ENCODE results near the gene KCNT2. TPM values are rescaled to one million over a fixed set of nuclear protein-coding genes. Genes with fewer than 3 reads are reported as not detected.

KCNT2 gene
- total RNA-seq, 2 donors from 2014 or later: 1.1 TPM; not detected in 1

DNA sequence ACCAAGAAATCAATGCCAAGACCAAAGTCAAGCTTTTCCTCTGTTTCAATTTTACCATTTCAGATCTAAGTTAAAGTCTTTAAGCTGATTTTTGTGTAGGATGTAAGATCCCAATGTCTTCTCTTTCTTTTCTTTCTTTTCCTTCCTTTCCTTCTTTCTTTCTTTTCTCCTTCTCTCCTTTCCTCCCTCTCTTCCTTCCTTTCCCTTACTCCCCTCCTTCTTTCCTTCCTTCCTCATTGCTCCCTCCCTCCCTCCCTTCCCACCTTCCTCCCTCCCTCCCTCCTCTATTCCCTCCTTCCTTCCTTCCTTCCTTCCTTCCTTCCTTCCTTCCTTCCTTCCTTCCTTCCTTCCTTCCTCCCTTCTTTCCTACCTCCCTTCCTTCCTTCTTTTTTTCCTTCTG is 197.5 kb downstream of the KCNT2 start:
- Mint-ChIP-seq H3K27me3 (no peaks in the 10 kb centered on the region), H3K4me1 (peaks cover 2% of the 10 kb centered on the region), H3K4me3 (no peak overlapping the region), H3K27ac (no peak overlapping the region), H3K36me3 (ENCODE audit: low read depth) (no peaks in the 10 kb centered on the region)
- no peaks in the 10 kb centered on the region for H3K9me3 ChIP-seq (ENCODE audit: control insufficient read depth, low read length, poor library complexity, severe bottlenecking)
- ATAC-seq (no peak), DNase-seq (no peak)

DNA sequence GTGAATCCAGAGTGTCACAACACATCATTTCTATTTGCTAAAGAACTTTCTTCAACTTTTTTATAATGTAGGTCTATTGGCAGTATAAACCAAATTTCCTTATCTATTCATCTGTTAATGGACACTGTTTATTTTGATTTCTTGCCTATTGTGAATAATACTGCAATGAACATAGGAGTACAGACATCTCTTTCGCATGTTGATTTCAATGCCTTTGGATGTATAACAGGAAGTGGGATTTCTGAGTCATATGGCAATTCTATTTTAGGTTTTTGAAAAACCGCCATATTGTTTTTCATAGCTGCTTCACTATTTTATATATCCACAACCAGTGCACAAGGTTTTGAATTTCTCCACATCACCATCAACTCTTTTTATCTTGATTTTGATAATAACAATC is 198.7 kb downstream of the KCNT2 start:
- H3K4me1 Mint-ChIP-seq: peaks cover 2% of the 10 kb centered on the region
- no peak for DNase-seq
- H3K27me3 Mint-ChIP-seq: no peaks in the 10 kb centered on the region

DNA sequence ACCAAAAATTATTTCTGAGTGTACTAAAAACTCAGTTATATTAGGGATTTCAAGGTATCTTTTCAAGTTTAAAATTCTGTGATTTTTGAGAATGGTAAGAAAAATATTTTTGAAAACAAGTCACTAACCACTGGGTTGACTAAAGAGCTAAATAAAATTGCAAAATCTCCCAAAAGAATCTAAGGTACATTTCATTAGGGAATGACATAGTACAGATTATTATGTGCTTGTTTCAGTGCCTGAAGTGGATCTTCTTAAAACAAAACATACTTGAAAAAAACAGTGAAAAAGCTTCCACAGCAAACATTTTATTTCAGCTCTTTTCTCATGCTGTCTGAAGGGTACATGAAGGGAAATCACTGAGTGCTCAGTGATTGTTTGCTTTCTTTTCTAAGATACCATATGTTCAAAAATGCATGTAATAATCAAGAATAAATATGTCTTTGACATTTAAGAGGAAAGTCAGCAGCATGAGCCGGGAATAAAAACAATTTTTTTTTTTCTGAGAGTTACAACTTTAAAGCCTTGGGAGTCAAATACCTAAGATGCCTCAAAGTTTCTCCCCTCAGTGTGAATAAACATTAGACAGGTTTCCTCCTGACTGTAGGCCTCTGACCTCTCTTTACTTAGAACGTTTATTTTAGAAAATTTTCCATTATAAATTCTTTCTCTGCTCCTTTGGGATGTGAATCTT is 200.7 kb downstream of the KCNT2 start:
- Mint-ChIP-seq H3K4me1 (peaks cover 2% of the 10 kb centered on the region), H3K27ac (no peak overlapping the region), H3K4me3 (no peak overlapping the region), H3K36me3 (ENCODE audit: low read depth) (no peaks in the 10 kb centered on the region), H3K27me3 (no peaks in the 10 kb centered on the region)
- ATAC-seq: no peak
- no peaks in the 10 kb centered on the region for H3K9me3 ChIP-seq (ENCODE audit: control insufficient read depth, low read length, poor library complexity, severe bottlenecking)
- DNase-seq: no peak

More for the DNA sequence above, 198.7 kb downstream of the KCNT2 start:
- no peaks in the 10 kb centered on the region for H3K9me3 ChIP-seq (ENCODE audit: control insufficient read depth, low read length, poor library complexity, severe bottlenecking)
- H3K4me3 Mint-ChIP-seq: no peak overlapping the region
- H3K36me3 Mint-ChIP-seq (ENCODE audit: low read depth): no peaks in the 10 kb centered on the region
- H3K27ac Mint-ChIP-seq: peak overlapping the region; percentile 34
- no peak for ATAC-seq

- ATAC-seq (no peak), DNase-seq (no peak)
- H3K27ac Mint-ChIP-seq: no peak overlapping the region
- H3K9me3 ChIP-seq (ENCODE audit: control insufficient read depth, low read length, poor library complexity, severe bottlenecking): no peaks in the 10 kb centered on the region
- no peak overlapping the region for H3K4me3 Mint-ChIP-seq
- H3K36me3 Mint-ChIP-seq (ENCODE audit: low read depth): no peaks in the 10 kb centered on the region
- H3K4me1 Mint-ChIP-seq: peaks cover 3% of the 10 kb centered on the region
- H3K27me3 Mint-ChIP-seq: no peaks in the 10 kb centered on the region
Measured at GRCh38 chr1:196405839-196406238, 202.4 kb downstream of the KCNT2 start.

DNA sequence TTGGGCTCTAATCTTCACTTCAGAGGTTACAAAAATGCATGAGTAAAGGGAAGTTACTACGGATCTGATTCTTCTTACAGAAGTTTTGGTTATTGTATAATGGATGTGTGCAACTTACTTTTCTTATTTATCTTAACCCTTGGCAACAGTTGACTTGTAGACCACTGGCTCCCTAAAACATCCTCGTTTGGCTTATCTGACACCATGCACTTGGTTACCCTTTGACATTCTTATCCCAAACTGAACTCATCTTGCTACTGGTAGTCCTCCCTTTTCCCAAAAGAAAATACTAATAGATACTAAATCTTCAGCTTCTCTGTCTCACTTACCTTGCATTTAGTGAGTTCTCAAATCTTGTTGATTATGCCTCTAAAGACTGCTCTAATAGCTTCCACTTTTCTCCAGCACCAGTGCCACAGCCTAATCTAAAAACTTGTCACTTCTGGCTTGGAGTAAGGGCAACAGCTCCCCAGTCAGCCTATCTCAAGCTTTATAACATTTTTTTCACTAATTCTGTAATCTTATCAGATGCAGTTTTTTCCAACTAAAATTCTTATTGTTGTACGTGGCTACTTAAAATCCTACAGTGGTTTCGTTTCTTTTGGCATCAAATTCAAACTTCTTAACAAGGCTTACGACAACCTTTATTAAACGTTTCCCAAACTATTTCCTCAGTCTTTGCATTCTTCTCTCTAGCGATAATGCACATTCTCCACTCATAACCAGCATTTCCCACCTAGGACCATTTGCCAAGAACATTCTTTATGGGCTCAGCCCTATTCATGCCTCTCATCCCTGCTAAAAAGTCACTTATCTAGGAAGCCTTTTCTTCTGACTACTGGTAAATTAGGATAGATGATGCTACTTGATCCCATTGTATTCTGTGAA is 204.2 kb downstream of the KCNT2 start:
- no peak for DNase-seq
- no peaks in the 10 kb centered on the region for H3K36me3 Mint-ChIP-seq (ENCODE audit: low read depth)
- H3K4me3 Mint-ChIP-seq: no peak overlapping the region
- no peaks in the 10 kb centered on the region for H3K27me3 Mint-ChIP-seq
- no peak overlapping the region for H3K27ac Mint-ChIP-seq
- no peak for ATAC-seq
- peaks cover 4% of the 10 kb centered on the region for H3K4me1 Mint-ChIP-seq
- H3K9me3 ChIP-seq (ENCODE audit: control insufficient read depth, low read length, poor library complexity, severe bottlenecking): no peaks in the 10 kb centered on the region

- Mint-ChIP-seq H3K27ac (peak overlapping the region; percentile 39), H3K4me3 (no peak overlapping the region), H3K36me3 (ENCODE audit: low read depth) (no peaks in the 10 kb centered on the region), H3K4me1 (peaks cover 3% of the 10 kb centered on the region), H3K27me3 (no peaks in the 10 kb centered on the region)
- no peaks in the 10 kb centered on the region for H3K9me3 ChIP-seq (ENCODE audit: control insufficient read depth, low read length, poor library complexity, severe bottlenecking)
- DNase-seq (no peak), ATAC-seq (no peak)
Measured at GRCh38 chr1:196401891-196402290, 206.3 kb downstream of the KCNT2 start.

DNA sequence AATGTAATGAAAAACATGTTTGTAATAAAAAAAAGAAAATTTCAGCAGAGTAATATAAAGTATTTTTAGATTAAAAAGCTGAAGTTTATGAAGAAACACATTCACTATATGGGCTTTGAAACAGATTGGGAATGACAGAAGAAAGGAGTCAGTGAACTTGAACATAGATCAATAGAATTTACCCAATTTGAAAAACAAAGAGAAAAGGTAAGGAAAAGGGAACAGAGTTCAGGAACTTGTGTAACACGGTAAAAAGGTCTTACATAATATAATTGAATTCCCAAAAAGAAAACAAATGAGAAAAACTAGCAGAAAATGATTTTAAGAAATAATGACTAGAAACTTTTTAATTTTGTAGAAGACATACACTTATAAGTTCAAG is 206.8 kb downstream of the KCNT2 start:
- ATAC-seq (no peak), DNase-seq (no peak)
- Mint-ChIP-seq H3K4me3 (no peak overlapping the region), H3K4me1 (peaks cover 3% of the 10 kb centered on the region), H3K36me3 (ENCODE audit: low read depth) (no peaks in the 10 kb centered on the region), H3K27me3 (no peaks in the 10 kb centered on the region), H3K27ac (peak overlapping the region; percentile 39)
- no peaks in the 10 kb centered on the region for H3K9me3 ChIP-seq (ENCODE audit: control insufficient read depth, low read length, poor library complexity, severe bottlenecking)

GRCh38 chr1:196400478-196401451 is 207.5 kb downstream of the KCNT2 start:
- H3K27me3 Mint-ChIP-seq: no peaks in the 10 kb centered on the region
- no peak overlapping the region for H3K4me3 Mint-ChIP-seq
- H3K27ac Mint-ChIP-seq: peak overlapping the region; percentile 39
- H3K9me3 ChIP-seq (ENCODE audit: control insufficient read depth, low read length, poor library complexity, severe bottlenecking): no peaks in the 10 kb centered on the region
- H3K36me3 Mint-ChIP-seq (ENCODE audit: low read depth): no peaks in the 10 kb centered on the region
- peaks cover 3% of the 10 kb centered on the region for H3K4me1 Mint-ChIP-seq
- DNase-seq (no peak), ATAC-seq (no peak)

- no peaks in the 10 kb centered on the region for H3K36me3 Mint-ChIP-seq (ENCODE audit: low read depth)
- H3K27ac Mint-ChIP-seq: no peak overlapping the region
- H3K4me3 Mint-ChIP-seq: no peak overlapping the region
- no peaks in the 10 kb centered on the region for H3K9me3 ChIP-seq (ENCODE audit: control insufficient read depth, low read length, poor library complexity, severe bottlenecking)
- DNase-seq (no peak), ATAC-seq (no peak)
- H3K4me1 Mint-ChIP-seq: peaks cover 3% of the 10 kb centered on the region
- H3K27me3 Mint-ChIP-seq: no peaks in the 10 kb centered on the region
Measured at GRCh38 chr1:196399713-196400112, 208.5 kb downstream of the KCNT2 start.

DNA sequence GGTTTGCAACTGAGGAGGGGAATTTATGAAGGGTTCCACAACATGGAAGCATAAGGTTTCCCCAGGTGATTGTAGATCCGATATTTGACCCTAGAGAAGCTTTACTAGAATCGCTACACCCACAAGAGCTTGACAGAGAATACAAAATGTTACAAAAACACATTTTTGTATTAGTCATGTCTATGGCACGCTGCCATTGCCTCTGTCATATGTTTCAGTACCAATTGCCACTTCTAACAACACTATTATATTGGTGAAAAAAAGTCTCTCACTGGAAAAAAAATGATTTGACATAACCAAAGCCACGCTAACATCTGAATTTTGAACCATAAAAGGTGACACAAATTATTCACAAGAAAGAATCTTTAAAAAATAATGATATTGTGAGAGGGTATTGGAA is 214.5 kb downstream of the KCNT2 start:
- Mint-ChIP-seq H3K4me1 (no peaks in the 10 kb centered on the region), H3K27ac (no peak overlapping the region), H3K36me3 (ENCODE audit: low read depth) (no peaks in the 10 kb centered on the region), H3K27me3 (no peaks in the 10 kb centered on the region), H3K4me3 (no peak overlapping the region)
- no peak for DNase-seq
- no peaks in the 10 kb centered on the region for H3K9me3 ChIP-seq (ENCODE audit: control insufficient read depth, low read length, poor library complexity, severe bottlenecking)
- ATAC-seq: no peak

GRCh38 chr1:196393282-196393681 is 215.0 kb downstream of the KCNT2 start:
- H3K9me3 ChIP-seq (ENCODE audit: control insufficient read depth, low read length, poor library complexity, severe bottlenecking): no peaks in the 10 kb centered on the region
- no peaks in the 10 kb centered on the region for H3K36me3 Mint-ChIP-seq (ENCODE audit: low read depth)
- H3K27me3 Mint-ChIP-seq: no peaks in the 10 kb centered on the region
- no peaks in the 10 kb centered on the region for H3K4me1 Mint-ChIP-seq
- no peak for DNase-seq
- no peak for ATAC-seq
- H3K4me3 Mint-ChIP-seq: no peak overlapping the region
- H3K27ac Mint-ChIP-seq: no peak overlapping the region

DNA sequence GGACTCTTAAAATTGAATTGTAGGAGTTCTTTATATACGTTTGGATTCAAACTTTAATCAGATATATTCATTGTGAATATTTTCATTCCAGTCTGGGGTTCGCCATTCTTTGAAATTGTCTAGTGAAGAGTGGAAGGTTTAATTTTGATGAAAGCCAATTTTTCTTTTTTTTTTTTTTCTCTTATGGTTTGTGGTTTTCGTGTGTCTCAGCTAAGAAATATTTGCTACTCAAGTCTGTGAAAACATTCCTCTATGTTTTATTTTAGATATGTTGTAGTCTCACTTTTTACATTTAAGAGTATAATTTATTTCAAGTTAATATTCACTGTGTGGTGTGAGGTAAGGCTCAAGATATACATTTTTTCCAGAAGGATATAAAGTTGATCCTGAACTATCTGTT is 220.5 kb downstream of the KCNT2 start:
- Mint-ChIP-seq H3K27ac (no peak overlapping the region), H3K27me3 (no peaks in the 10 kb centered on the region), H3K36me3 (ENCODE audit: low read depth) (no peaks in the 10 kb centered on the region), H3K4me3 (no peak overlapping the region), H3K4me1 (peaks cover 2% of the 10 kb centered on the region)
- ATAC-seq: no peak
- DNase-seq: no peak
- H3K9me3 ChIP-seq (ENCODE audit: control insufficient read depth, low read length, poor library complexity, severe bottlenecking): no peaks in the 10 kb centered on the region

- ATAC-seq: no peak
- H3K27me3 Mint-ChIP-seq: no peaks in the 10 kb centered on the region
- no peak for DNase-seq
- no peaks in the 10 kb centered on the region for H3K36me3 Mint-ChIP-seq (ENCODE audit: low read depth)
- no peak overlapping the region for H3K27ac Mint-ChIP-seq
- no peaks in the 10 kb centered on the region for H3K9me3 ChIP-seq (ENCODE audit: control insufficient read depth, low read length, poor library complexity, severe bottlenecking)
- H3K4me3 Mint-ChIP-seq: no peak overlapping the region
- H3K4me1 Mint-ChIP-seq: peaks cover 2% of the 10 kb centered on the region
Measured at GRCh38 chr1:196385109-196385508, 223.1 kb downstream of the KCNT2 start.
